Measurements from ENCODE around the gene MCU. TPM values are rescaled to one million over a fixed set of nuclear protein-coding genes. Genes with fewer than 3 reads are reported as not detected.

MCU gene
- total RNA-seq, 1 donor from 2014 or later, result 66.3 TPM

DNA sequence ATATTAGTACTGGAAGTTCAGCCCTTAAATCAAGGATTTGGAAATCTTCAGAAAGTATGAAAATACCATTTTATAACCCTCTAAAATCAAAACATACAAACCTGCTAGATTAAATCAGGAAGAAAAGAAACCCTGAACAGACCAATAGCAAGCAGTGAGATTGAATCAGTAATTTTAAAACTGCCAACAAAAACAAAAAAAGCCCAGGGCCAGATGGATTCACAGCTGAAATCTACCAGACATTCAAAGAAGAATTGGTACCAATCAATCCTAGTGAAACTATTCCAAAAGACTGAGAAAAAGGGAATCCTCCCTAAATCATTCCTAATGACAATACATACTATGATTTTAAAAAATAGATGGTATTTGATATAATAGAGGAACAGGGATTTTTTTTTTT lies 70.1 kb downstream of the MCU start:
- H3K27ac Mint-ChIP-seq, result no peak overlapping the region

GRCh38 chr10:72763201-72763600 lies 71.3 kb downstream of the MCU start:
- Mint-ChIP-seq H3K9me3 (peaks cover 8% of the 10 kb centered on the region), H3K4me1 (peaks cover 7% of the 10 kb centered on the region), H3K27me3 (ENCODE audit: insufficient read depth, low read depth) (no peaks in the 10 kb centered on the region), H3K27ac (no peak overlapping the region), H3K4me3 (no peak overlapping the region), H3K36me3 (peaks cover 4% of the 10 kb centered on the region)
- no peak for DNase-seq (ENCODE audit: low spot score)
- Histone ChIP-seq H3K4me2 (no peak overlapping the region), H3K4me1 (peaks cover 17% of the 10 kb centered on the region), H4K20me1 (ENCODE audit: low read depth) (peaks cover 11% of the 10 kb centered on the region), H3F3A (ENCODE audit: low read depth) (peaks cover 4% of the 10 kb centered on the region), H3K27ac (no peak overlapping the region), H3K27me3 (no peaks in the 10 kb centered on the region), H3K9ac (no peak overlapping the region), H3K36me3 (no peaks in the 10 kb centered on the region), H3K9me3 (ENCODE audit: low read depth) (no peaks in the 10 kb centered on the region), H3K79me2 (ENCODE audit: low read depth) (peaks cover 56% of the 10 kb centered on the region), H3K4me3 (no peak overlapping the region), H2AFZ (replicated peaks) (no peak overlapping the region)
- TF ChIP-seq CTCF (IDR thresholded peaks at IDR 0.05), result no peak
- TF ChIP-seq EZH2phosphoT487 (IDR thresholded peaks at IDR 0.05), result no peak
- no peak for TF ChIP-seq EZH2 (IDR thresholded peaks at IDR 0.05)

More for the DNA sequence above, 70.1 kb downstream of the MCU start:
- Histone ChIP-seq H3K27me3 (no peaks in the 10 kb centered on the region), H3K9ac (no peak overlapping the region), H3K4me3 (no peak overlapping the region), H3K79me2 (ENCODE audit: low read depth) (peaks cover 56% of the 10 kb centered on the region), H3F3A (ENCODE audit: low read depth) (peaks cover 4% of the 10 kb centered on the region), H2AFZ (replicated peaks) (no peak overlapping the region), H3K27ac (no peak overlapping the region), H3K9me3 (ENCODE audit: low read depth) (no peaks in the 10 kb centered on the region), H3K4me2 (no peak overlapping the region), H4K20me1 (ENCODE audit: low read depth) (peaks cover 22% of the 10 kb centered on the region), H3K4me1 (peaks cover 29% of the 10 kb centered on the region), H3K36me3 (no peaks in the 10 kb centered on the region)
- H3K36me3 Mint-ChIP-seq, result no peaks in the 10 kb centered on the region
- no peaks in the 10 kb centered on the region for H3K27me3 Mint-ChIP-seq (ENCODE audit: insufficient read depth, low read depth)
- TF ChIP-seq EZH2 (IDR thresholded peaks at IDR 0.05) (no peak), EZH2phosphoT487 (IDR thresholded peaks at IDR 0.05) (no peak), CTCF (IDR thresholded peaks at IDR 0.05) (no peak)
- peaks cover 7% of the 10 kb centered on the region for H3K4me1 Mint-ChIP-seq
- DNase-seq (ENCODE audit: low spot score), result no peak
- H3K9me3 Mint-ChIP-seq, result peaks cover 4% of the 10 kb centered on the region
- H3K4me3 Mint-ChIP-seq, result no peak overlapping the region

DNA sequence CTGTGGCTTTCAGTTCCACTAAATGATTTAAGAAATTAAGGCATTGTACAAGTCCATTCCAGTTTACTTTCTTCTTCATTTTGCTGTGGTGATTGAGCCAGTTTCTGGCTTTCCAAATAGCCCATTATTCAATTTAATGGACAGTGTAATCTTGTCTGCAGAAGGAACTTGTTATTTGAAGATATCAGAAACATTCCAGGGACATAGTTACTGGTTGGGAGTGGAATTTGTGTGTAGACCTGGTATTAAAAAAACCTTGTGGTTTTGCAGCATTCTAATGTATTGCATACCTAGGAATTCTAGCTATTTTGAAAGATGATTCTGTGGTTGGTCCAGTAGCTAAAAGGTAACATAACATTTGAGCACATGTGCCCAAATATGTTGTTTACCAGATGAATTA lies 72.2 kb downstream of the MCU start:
- Histone ChIP-seq H3F3A (ENCODE audit: low read depth) (peaks cover 4% of the 10 kb centered on the region), H3K4me2 (no peak overlapping the region), H2AFZ (replicated peaks) (no peak overlapping the region), H3K4me3 (no peak overlapping the region), H3K79me2 (ENCODE audit: low read depth) (peaks cover 52% of the 10 kb centered on the region), H3K9me3 (ENCODE audit: low read depth) (no peaks in the 10 kb centered on the region), H3K4me1 (peaks cover 8% of the 10 kb centered on the region), H3K36me3 (no peaks in the 10 kb centered on the region), H3K27me3 (no peaks in the 10 kb centered on the region), H4K20me1 (ENCODE audit: low read depth) (peaks cover 3% of the 10 kb centered on the region), H3K9ac (no peak overlapping the region), H3K27ac (no peak overlapping the region)
- no peak for TF ChIP-seq EZH2 (IDR thresholded peaks at IDR 0.05)
- TF ChIP-seq EZH2phosphoT487 (IDR thresholded peaks at IDR 0.05), result no peak
- TF ChIP-seq CTCF (IDR thresholded peaks at IDR 0.05), result no peak
- Mint-ChIP-seq H3K4me3 (no peak overlapping the region), H3K9me3 (peaks cover 8% of the 10 kb centered on the region), H3K36me3 (peaks cover 4% of the 10 kb centered on the region), H3K27ac (no peak overlapping the region), H3K4me1 (peaks cover 2% of the 10 kb centered on the region), H3K27me3 (ENCODE audit: insufficient read depth, low read depth) (no peaks in the 10 kb centered on the region)
- DNase-seq (ENCODE audit: low spot score), result no peak

Measured in neural progenitor cell (in vitro differentiated cells).